Cardiac muscle cell (in vitro differentiated cells and primary cell): ENCODE data around the gene ANKRD13B. TPM values are rescaled to one million over a fixed set of nuclear protein-coding genes. Genes with fewer than 3 reads are reported as not detected.

Source experiments
- DNase-seq, 2 donors: peaks; one replicate each; pipeline versions ENCODE4 v3.0.0 to v3.0.0-alpha.2; 2010 to 2017; ENCODE audit warnings: low read depth in 1 of 2, low spot score in 1 of 2
- H3K27ac ChIP-seq: fragments of 200-600 bp; sonication (generic); 2 replicates; pipeline ENCODE4 v1.5.1; 2016
- H3K27me3 ChIP-seq: fragments of 200-600 bp; sonication (generic); 2 replicates; pipeline ENCODE4 v1.6.0; 2016; ENCODE audit warnings: control low read depth
- H3K36me3 ChIP-seq: fragments of 200-600 bp; sonication (generic); 2 replicates; pipeline ENCODE4 v1.5.1; 2016; ENCODE audit warnings: control low read depth
- H3K4me1 ChIP-seq: fragments of 200-600 bp; sonication (generic); 2 replicates; pipeline ENCODE4 v1.8.1; 2017; ENCODE audit warnings: low read depth, mild to moderate bottlenecking, mixed run types
- H3K4me3 ChIP-seq: fragments of 200-600 bp; sonication (generic); 2 replicates; pipeline ENCODE4 v1.5.1; 2016; ENCODE audit warnings: mild to moderate bottlenecking
- H3K9me3 ChIP-seq: fragments of 200-600 bp; sonication (generic); 2 replicates; pipeline ENCODE4 v1.5.1; 2017; ENCODE audit warnings: low read depth, mild to moderate bottlenecking, control low read depth
- polyA plus RNA-seq: library from polyadenylated mRNA; unstranded; fragments of >200 nt; fragmentation: Nextera tagmentation; extraction: Ambion mirVana; gene quantifications from 2 replicates; pipeline ENCODE4 v1.2.1, GENCODE V29; 2016
- total RNA-seq: library from RNA; depleted of rRNA; stranded (reverse); fragments of >200 nt; gene quantifications from 2 replicates; pipeline ENCODE4 v1.2.3, GENCODE V29; 2016
- TF ChIP-seq, protein P1 (sequence below): IDR thresholded peaks from 2 replicates; pipeline ENCODE4 v1.5.1; 2012; ENCODE audit warnings: low read depth, mild to moderate bottlenecking, low read length

Gene ANKRD13B
- total and polyA plus RNA-seq, 2 experiments from 2014 or later = 7.4 to 12.7 TPM

DNA sequence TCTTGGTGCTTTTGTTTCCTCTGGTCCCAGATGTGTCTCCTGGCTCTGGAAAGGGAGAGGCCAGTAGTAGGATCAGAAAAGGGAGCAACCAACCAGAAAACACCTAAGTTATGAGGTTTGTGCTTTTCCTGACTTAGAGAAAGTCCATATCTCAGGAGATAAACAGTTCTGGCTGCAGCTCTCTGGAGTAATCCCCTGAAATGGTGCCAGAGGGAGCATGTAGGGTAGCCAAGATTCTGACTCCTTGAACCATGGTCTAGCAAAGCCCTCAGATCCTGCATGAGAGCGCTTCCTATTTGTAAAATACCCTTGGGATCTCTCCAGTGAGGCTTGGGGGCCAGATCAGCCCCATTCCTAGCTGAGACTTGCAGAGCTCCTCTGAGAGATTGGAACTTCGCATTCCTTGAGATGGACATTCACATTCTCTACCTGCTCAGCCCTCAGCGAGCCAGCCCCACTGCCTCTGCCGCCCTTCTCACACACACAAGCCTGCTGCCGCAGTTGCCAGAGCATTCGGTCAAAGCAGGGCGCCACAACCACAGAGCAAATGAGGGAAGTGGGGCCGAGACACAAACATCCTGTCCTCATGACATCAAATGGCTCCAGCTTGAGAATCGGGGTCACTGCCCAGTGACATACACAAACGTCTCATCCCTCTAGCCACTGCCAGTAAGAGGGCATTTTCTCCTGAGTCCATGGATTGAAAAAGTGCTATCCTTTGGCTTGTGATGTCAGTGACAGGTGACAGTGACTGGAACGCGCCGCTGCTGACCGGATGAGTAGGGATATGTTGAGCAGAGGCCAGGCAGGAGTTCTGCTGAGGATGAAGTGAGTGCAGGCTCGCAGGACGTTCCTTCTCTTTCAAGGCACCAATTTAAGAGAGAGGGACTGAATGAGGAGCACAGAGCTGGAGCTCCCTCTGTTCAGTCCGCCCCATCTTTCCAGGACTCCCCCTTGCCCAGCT, 31.1 kb upstream of the ANKRD13B start:
- no peaks in the 10 kb centered on the region for H3K36me3 ChIP-seq
- H3K4me1 ChIP-seq = no peaks in the 10 kb centered on the region
- no peak overlapping the region for H3K27ac ChIP-seq
- no peak overlapping the region for H3K4me3 ChIP-seq
- peak in 1 of 2 donors; percentile 60 for DNase-seq
- H3K9me3 ChIP-seq = no peaks in the 10 kb centered on the region
- H3K27me3 ChIP-seq = peaks cover 28% of the 10 kb centered on the region
- TF ChIP-seq, protein P1, sequence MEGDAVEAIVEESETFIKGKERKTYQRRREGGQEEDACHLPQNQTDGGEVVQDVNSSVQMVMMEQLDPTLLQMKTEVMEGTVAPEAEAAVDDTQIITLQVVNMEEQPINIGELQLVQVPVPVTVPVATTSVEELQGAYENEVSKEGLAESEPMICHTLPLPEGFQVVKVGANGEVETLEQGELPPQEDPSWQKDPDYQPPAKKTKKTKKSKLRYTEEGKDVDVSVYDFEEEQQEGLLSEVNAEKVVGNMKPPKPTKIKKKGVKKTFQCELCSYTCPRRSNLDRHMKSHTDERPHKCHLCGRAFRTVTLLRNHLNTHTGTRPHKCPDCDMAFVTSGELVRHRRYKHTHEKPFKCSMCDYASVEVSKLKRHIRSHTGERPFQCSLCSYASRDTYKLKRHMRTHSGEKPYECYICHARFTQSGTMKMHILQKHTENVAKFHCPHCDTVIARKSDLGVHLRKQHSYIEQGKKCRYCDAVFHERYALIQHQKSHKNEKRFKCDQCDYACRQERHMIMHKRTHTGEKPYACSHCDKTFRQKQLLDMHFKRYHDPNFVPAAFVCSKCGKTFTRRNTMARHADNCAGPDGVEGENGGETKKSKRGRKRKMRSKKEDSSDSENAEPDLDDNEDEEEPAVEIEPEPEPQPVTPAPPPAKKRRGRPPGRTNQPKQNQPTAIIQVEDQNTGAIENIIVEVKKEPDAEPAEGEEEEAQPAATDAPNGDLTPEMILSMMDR = no peak

DNA sequence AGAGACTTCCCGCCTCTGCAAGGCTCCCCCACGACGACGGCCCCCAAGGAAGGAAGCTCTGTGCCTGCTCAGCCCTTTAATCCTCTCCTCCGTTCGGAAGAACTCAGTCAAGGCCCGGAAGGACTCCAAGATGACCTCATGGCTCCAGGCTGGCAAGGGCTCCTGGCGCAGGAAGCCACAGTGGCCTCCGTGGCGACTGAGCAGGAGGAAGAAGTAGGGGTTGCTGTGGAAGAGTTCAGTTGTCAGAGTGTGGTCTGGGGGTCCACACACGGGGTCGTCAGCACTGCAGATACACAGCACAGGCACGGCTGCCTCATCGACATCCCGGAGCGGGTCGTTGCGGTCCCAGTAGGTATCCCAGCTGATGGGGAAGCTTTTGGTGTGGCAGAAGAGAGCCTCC, 30.3 kb upstream of the ANKRD13B start:
- DNase-seq = no peak
- no peaks in the 10 kb centered on the region for H3K4me1 ChIP-seq

GRCh38 chr17:29563816-29564215, 29.1 kb upstream of the ANKRD13B start:
- DNase-seq = no peak
- TF ChIP-seq, protein P1 = no peak
- Histone ChIP-seq H3K9me3 (no peaks in the 10 kb centered on the region), H3K27me3 (peaks cover 28% of the 10 kb centered on the region), H3K4me1 (no peaks in the 10 kb centered on the region), H3K36me3 (no peaks in the 10 kb centered on the region), H3K27ac (no peak overlapping the region), H3K4me3 (no peak overlapping the region)

More for the DNA sequence above, 30.3 kb upstream of the ANKRD13B start:
- Histone ChIP-seq H3K36me3 (no peaks in the 10 kb centered on the region), H3K27ac (no peak overlapping the region), H3K4me3 (no peak overlapping the region), H3K27me3 (peaks cover 28% of the 10 kb centered on the region), H3K9me3 (no peaks in the 10 kb centered on the region)
- TF ChIP-seq, protein P1 = no peak

DNA sequence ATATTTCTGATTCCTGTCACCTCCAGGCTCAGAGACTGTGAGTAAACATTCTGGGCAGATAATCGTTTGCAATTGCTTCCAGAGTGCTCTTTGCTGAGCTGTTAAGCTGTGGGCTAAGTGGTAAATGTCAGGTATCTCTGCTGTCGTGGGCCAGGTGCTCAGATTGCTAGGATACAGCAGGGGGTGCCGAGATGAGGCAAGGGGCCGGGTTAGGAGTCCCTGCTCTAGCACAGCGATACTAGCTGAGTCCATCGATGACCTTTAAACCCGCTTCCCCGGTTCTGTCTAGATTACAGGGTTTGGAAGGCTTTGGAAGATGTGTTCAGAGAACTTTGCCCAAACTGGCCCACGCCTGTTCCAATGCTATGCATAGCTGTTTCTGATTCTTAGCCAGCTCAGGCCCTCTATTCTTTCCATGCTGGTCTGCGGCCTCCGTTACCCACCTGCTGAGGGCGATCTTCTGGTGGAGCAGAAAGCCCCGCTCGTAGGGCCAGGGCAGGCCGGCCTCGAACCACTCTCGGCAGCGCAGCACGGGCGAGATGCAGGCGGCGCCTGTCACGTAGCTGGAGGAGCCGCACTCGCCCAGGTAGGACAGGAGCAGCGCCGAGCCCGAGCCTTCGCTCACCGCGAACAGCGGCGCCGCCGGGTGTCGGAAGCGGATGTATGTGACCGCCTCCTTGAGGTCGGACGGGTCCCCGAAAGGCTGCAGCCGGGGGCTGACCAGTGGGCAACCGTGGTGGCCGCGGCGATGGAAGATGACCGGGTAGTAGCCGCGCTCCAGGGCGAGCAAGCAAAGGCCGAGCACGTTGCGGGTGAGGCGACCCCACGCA, 27.1 kb upstream of the ANKRD13B start:
- TF ChIP-seq, protein P1 = peak; percentile 2
- no peaks in the 10 kb centered on the region for H3K36me3 ChIP-seq
- H3K4me3 ChIP-seq = peak overlapping the region; percentile 49
- peak in 1 of 2 donors; percentile 46 for DNase-seq
- H3K9me3 ChIP-seq = no peaks in the 10 kb centered on the region
- H3K4me1 ChIP-seq = peaks cover 6% of the 10 kb centered on the region
- H3K27me3 ChIP-seq = peaks cover 28% of the 10 kb centered on the region
- H3K27ac ChIP-seq = no peak overlapping the region

GRCh38 chr17:29566473-29567303, 26.2 kb upstream of the ANKRD13B start, which contains the start of gene ABHD15:
ABHD15 (minus strand) TSS chr17:29567037; CDS start chr17:29566966, 71 bp downstream.
- Histone ChIP-seq H3K27ac (peak within 1 kb of the TSS; percentile 68), H3K4me1 (peaks cover 6% of the 10 kb centered on the region)

More at GRCh38 chr17:29566473-29567303, 26.2 kb upstream of the ANKRD13B start, which contains the start of gene ABHD15:
- Histone ChIP-seq H3K36me3 (no peaks in the 10 kb centered on the region), H3K9me3 (no peaks in the 10 kb centered on the region), H3K27me3 (peaks cover 28% of the 10 kb centered on the region), H3K4me3 (peak within 1 kb of the TSS; percentile 49)
- TF ChIP-seq, protein P1 = peak; percentile 3
- DNase-seq = peak; percentile 81 to 87
